ENCODE data around the gene SYT9. TPM values are rescaled to one million over a fixed set of nuclear protein-coding genes. Genes with fewer than 3 reads are reported as not detected.

SYT9 gene
- total RNA-seq, 1 donor from 2014 or later: not detected

DNA sequence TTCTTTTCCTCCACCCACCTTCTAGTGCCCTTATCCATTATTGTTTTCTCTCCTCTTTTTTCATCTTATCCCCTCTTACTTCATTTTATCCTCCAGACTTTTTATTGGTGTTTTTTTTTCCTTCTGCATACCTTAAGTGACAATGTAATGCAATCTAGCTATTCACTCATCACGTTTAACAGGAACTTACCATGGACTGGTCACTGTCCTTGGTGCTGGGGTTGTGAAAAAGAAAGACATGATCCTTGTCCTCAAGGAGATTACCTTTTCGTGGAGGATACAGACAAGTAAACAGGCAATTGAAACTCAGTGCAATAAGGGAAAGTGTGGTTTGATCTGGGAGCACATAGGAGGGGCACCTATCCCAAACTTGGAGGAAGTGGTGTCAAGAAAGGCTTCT is 20.7 kb downstream of the SYT9 start:
- DNase-seq (ENCODE audit: low spot score): no peak

GRCh38 chr11:7275133-7275532 is 23.4 kb downstream of the SYT9 start:
- DNase-seq (ENCODE audit: low spot score): no peak

GRCh38 chr11:7278314-7278917 is 26.7 kb downstream of the SYT9 start:
- DNase-seq (ENCODE audit: low spot score): no peak

GRCh38 chr11:7279676-7280075 is 28.0 kb downstream of the SYT9 start:
- no peak for DNase-seq (ENCODE audit: low spot score)

GRCh38 chr11:7281079-7281478 is 29.4 kb downstream of the SYT9 start:
- no peak for DNase-seq (ENCODE audit: low spot score)

DNA sequence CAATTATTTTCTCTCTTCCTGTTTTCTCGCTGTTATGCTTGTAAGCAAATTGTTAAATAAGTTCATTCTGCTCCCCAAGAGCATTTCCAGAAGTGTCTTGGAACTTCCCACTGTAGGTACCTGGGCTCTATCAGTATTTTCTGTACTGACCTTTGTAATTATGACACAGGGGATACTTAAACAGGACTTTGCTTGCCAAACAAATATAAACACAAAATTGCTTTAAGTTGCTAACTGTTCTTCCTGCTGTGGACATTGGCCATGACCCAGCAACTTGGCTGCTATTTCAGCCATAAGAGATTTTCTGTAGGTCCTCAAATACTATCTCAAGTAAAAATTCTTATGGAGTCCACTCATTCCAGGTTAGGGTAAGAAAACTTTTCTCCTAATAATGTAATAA is 30.1 kb downstream of the SYT9 start:
- no peak for DNase-seq (ENCODE audit: low spot score)

DNA sequence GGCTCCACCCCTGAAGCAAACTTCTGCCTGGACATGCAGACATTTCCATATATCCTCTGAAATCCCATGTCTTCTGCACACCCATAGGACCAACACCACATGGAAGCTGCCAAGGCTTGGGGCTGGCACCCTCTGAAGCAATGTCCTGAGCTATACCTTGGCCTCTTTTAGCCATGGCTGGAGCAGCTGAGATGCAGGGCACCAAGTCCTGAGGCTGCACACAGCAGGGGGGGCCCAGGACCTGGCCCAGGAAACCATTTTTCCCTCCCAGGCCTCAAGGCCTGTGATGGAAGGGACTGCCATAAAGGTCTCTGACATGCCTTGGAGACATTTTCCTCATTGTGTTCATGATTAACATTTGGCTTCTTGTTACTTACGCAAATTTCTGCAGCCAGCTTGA is 34.5 kb downstream of the SYT9 start:
- no peak for DNase-seq (ENCODE audit: low spot score)

DNA sequence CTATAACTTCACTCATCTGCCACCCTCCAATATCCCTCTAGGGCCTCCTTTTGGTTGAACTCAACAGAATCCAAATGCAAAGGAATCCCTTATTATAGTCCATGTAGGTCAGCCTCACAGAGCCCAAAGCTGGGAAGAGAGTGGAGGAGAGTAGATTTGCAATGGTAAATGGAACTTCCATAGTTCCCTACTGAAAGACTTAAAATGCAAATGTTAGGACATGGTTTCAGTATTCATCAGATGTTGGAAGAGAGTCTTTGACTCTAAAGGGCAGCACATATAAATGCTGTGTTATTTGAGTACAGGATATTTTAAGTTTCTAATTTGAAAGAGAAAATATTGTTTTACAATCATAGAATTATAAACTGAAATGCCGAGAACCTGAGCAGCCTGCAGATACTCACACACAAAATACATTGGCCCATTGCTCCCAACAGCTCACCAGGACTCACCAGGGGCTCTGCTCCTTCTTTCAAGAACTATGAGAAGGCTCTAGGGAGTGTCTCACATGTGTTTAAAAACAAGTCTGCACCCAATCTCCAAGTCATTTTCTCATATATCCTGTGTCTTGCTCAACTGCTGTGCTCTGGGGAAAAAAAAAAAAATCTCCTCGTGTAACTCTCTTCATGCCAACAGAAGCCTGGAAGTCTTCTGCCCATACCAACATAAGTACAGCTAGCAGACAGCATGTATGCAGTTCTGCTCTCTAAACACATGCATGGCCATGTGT is 39.6 kb downstream of the SYT9 start:
- no peak for DNase-seq (ENCODE audit: low spot score)

DNA sequence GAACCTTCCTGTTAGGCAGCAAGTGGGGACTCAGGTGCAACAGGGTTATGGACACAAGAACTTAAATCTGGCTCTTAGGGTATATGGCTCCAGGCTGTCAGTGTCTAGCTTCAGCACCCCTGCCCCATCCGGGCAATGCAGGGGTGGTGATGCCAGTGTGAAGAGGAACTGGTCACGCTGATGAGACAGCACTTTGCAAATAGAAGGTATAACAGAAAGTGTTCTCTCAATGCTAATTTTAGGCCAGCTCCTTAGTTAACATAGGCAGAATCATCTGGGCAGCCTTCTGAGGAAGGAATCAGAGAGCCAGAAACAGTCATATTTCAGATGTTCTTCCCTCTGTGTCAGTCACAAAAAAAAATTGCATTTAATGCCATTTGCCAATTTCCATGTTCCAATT is 41.2 kb downstream of the SYT9 start:
- DNase-seq (ENCODE audit: low spot score): no peak

- no peak for DNase-seq (ENCODE audit: low spot score)
Observed at GRCh38 chr11:7299393-7299792, 47.7 kb downstream of the SYT9 start.

GRCh38 chr11:7300281-7300680 is 48.6 kb downstream of the SYT9 start:
- DNase-seq (ENCODE audit: low spot score): no peak

DNA sequence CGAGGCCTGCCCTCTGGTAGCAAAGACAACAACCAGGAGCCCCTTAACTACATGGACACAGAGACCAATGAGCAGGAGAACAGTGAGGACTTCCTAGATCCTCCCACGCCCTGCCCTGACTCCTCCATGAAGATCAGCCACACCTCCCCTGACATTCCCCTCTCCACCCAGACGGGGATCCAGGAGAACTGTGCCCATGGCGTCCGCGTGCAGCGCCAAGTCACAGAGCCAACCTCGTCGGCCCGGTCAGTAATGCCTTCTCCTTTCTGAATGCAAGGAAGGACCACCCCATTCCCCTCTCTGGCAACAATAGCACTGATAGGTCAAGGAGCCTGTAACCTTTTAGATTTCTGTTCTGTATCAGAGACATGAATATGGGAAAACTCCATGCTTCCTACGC is 51.4 kb downstream of the SYT9 start:
- DNase-seq (ENCODE audit: low spot score): no peak

DNA sequence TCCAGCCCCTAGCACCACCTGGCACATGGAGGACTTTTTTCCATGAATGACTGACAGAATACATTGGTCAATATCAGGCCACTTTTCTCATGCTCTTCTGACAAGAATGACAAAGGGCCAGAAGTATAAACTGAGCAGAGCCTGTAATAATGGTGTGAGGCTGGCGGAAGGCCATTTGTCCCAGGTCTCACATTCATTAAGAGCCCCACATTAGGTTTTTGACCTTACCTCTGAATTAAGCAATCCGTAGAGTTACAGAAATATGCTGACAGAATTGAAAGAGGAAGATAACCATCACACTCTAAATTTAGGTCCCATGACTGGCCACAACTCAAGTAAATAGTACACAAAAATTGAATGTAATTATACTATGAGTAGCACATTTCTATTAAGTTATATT is 55.2 kb downstream of the SYT9 start:
- DNase-seq (ENCODE audit: low spot score): no peak

DNA sequence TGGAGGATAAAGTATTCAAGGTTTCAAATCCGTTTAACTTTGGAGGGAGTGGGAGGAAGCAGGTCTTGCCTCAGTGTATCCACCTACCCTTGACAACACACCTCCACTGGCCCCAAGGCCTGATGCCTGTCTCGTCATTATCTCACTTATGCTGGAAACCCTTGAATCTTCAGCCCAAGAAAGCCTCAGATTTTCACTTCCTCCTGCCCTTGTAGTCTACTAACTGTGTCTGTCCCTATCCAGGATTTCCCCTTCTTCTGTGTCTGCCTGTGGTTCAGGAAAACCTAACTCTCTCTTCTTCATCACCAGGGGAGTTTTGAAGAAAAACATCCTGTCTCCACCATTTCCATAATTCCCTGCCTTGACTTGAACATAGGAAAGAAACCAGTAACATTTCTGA is 56.1 kb downstream of the SYT9 start:
- DNase-seq (ENCODE audit: low spot score): no peak

- DNase-seq (ENCODE audit: low spot score): no peak
Observed at GRCh38 chr11:7311903-7312302, 60.2 kb downstream of the SYT9 start.

GRCh38 chr11:7314811-7315604 is 63.3 kb downstream of the SYT9 start:
- no peak for DNase-seq (ENCODE audit: low spot score)

DNA sequence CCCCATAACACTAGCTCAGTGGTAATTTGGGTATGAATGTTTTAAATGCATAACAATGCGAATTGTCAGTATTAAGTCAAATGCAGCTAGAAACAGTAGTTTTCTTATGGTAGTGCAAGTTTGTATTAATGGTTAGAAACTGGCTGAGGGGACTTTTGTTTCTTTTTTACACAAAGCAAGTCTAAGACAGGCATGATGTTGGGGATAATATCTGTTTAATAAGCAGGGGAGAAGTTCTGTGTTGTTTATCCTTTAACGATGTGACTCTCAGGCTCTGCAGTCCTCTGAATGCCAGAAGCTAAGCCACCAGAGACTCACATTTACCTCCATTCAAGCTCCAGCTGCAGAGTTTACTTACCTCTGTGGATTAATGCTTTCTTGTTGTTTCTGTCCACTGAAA is 67.8 kb downstream of the SYT9 start:
- no peak for DNase-seq (ENCODE audit: low spot score)

DNA sequence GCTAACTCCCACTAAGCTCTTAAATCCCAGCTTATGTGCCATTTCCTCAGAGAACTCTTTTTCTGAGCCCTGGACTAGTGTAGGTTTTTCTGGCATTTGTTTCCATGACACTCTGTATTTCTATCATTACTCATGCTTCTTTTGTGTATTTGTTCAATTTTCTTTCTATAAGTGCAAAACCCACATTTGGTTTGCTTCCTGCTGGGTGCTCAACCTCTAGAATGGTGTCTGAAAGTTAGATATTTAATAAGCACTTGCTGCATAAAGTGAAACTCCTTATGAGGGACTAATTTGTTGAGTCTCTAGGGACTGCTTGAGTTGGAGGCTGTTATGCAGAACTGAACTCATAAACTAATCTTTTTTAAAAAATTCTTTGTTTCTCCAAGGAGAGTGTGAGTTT is 68.6 kb downstream of the SYT9 start:
- no peak for DNase-seq (ENCODE audit: low spot score)

DNA sequence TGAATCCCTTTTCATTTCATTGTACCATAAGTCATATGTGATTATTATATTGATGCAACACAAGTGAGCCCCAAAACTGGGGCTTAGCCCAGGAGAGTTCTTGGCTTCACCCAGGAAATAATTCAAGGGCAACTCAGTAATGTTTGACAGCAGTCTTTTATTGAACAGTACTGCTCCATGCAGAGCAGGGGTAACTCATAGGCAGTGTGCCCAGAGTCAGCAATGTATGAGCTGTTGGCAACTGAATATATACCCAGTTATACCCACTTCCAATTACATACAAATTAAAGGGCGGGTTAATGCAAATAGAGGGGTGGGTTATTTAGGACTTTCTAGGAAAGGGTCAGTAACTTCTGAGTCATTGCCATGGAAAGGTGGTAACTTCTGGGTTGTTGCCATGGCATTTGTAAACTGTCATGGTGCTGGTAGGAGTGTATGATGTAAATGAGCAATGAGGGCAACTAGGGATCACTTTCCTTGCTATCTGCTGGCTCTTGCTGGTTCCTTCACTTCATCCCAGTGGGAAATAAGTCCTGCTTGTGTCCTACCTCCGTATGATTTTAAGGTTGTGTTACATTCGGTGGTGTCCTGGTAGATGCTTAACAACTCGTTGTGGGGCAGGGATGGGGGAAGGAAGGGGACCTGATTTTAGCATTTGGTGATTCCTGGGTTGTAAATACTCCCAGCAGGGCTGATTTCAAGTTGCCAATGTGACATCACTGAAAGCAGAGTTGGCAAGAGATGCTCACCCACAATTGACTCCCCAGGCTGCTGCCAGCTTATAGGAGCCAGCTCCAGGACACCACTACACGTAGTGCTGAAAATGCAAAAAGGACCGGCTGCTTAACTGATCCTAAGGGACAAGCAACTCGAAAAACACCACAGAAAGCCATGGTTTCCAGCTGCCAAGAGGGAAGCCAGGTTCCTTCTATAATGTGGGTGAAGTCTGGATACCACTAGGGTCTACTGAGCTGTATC is 70.1 kb downstream of the SYT9 start:
- DNase-seq (ENCODE audit: low spot score): no peak

- DNase-seq (ENCODE audit: low spot score): no peak
Observed at GRCh38 chr11:7332451-7332850, 80.7 kb downstream of the SYT9 start.

- DNase-seq (ENCODE audit: low spot score): no peak
Observed at GRCh38 chr11:7332962-7333361, 81.3 kb downstream of the SYT9 start.
